Measurements from ENCODE around the gene ANKRD62.

ANKRD62 gene

DNA sequence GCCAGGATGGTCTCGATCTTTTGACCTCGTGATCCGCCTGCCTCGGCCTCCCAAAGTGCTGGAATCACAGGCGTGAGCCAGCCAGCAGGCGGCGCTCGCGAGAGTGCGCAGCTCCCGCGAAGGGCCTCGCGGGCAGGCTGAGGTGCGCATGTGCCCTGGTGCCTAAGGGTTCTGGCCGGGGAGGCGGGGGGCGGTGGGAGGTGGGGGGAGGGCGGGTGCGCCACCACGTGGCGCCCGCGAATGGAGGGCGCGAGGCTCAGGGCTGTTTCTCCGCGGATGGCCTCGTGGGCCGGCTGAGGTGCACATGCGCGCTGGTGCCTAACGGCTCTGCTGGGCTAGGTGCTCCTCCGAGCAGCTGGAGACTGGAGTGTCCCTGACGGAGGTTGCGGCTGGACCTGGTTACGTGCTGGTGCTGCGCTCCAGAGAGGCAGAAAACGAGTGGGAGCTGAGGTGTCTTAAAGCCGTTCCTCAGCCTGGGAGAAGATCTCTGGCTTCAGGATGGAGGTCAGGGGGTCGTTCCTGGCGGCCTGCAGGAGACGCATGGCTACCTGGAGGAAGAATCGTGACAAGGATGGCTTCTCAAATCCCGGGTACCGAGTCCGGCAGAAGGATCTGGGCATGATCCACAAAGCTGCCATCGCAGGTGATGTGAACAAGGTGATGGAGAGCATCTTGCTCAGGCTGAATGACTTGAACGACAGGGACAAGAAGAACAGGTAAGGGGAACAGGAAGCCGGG is at the start of gene ANKRD62:
Gene ANKRD62 (plus strand): TSS at position 324 of the 738 bp plus-strand sequence. CDS start 175 bp downstream, at position 499.
- DNase-seq (ENCODE audit: low read depth in 2 of 2): no peak

DNA sequence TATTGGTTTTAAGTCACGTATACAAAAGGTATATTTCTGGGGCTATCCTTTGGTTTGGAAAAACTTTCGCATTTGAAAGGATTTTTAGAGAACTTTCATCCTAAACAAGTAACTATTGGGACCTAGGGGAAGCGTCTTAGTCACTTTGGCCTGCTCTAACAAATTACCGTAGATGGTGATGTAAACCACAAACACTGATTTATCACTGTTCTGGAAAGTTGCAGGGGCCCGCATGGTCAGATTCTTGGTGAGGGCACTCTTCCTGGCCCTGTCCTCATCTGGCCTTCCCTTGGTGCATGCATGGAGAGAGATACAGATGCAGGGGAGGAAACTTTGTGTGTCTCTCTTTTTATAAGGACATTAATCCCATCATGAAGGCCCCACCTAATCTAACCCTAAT is 49.1 kb upstream of the ANKRD62 start:
- no peak for DNase-seq (ENCODE audit: low read depth in 2 of 2)

DNA sequence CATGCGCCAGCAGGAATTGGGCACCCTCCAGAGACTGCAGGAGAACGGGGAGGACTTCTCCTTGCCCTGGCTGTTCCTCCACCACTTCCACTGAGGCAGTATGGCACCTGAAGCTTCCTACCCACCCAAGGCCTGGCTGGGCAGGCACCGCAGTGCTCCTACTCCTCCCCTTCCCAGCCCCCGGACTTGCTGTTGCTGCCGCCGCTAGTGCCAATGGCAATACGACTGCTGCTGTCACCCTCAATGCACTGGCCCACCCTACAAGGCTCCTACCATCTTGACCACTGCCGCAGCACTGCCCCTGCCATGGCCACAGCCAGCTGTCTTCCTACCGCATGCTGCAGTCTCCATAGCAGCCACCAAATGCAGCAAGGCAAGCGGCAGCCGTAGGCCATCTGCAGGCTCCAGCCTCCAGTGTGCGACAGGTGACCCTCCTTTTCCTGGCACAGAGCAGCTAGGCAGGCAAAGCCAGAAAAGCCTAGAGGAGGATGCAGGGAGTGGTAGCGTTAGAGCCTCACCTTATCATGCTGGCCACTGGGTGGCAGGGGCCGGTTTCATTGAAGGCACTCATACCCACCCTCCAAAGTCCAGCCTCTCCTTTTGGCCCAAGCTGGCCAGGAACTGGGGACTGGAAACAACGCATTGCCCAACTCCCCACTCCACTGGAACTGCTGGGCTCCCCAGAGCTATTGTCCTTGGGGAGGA is 47.4 kb upstream of the ANKRD62 start:
- no peak for DNase-seq (ENCODE audit: low read depth in 2 of 2)

DNA sequence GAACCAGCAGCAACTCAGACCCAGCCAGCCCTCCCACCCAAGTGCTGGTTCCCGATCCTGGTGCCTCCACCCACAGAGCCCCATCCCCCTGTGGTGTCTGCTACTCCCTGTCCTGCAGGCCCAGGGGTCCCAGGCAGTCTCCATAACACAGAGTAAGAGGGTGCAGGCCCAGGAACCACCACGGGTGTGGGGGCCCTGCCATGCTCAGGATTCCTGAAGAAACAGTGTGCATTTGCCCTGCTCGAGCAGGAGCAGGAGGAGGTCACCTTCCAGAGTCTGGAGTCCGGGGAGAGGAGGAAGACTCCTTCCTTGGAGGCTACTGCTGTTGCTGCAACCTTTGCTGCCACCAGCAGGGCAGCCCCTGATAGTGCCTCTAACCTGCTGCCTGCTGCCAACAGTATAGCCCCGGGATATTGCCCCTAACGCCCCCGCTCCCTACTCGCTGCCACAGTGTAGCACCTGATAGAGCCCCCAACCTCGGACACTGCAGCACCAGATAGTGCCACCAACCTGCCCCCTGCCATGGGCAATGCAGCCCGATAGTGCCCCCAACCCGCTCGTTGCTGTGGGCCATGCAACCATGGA is 46.8 kb upstream of the ANKRD62 start:
- DNase-seq (ENCODE audit: low read depth in 2 of 2): no peak

DNA sequence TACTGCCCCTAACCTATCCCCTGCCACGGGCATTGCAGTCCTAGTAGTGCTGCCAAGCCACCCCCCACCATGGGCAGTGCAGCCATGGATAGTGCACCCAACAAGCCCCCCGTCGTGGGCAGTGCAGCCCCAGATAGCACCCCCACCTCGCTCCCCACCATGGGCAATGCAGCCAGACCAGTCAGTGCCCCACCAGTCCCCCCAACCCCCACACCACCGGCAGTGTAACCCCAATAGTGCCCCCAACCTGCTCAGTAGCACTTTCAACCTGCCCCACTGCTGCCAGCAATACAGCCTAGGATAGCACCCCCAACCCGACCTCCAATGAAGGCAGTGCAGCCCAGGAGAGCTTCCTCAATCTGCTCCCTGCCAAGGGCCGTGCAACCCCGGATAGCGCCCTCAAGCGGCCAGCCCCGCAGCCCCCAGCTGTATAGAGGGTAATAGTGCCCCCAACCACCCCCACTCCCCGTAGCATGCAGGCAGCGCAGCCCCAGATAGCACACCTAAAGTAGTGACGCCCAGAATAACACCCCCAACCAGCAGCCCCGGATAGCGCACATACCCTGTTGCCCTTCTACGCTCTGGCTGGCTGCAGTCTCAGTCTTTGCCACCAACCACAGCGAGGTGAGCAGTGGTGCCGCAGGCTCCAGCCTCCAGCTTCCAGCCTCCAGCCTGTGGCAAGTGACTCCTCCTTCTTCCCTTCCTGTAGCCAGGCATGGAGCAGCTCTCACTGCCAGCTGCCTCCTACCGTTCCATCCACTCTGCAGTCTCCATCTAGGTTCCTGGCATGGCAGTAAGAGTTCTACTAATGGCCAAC is 45.4 kb upstream of the ANKRD62 start:
- DNase-seq (ENCODE audit: low read depth in 2 of 2): no peak

DNA sequence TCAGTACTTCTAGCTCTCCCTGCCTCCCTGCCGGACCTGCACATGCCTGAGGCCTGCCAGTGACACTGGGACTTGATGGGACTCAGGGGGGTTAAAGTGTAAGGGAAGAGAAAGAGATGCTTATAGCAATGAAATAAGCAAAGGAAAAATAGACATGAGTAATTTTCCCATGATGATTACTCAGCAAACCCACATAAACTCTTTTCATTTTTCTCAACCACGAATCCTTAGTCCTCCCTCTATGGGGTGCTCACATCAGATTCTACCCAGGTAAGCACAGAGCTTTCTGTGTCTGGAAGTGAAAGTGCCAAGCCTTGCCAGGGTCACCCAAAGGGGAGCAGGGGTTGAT is 44.8 kb upstream of the ANKRD62 start:
- no peak for DNase-seq (ENCODE audit: low read depth in 2 of 2)

DNA sequence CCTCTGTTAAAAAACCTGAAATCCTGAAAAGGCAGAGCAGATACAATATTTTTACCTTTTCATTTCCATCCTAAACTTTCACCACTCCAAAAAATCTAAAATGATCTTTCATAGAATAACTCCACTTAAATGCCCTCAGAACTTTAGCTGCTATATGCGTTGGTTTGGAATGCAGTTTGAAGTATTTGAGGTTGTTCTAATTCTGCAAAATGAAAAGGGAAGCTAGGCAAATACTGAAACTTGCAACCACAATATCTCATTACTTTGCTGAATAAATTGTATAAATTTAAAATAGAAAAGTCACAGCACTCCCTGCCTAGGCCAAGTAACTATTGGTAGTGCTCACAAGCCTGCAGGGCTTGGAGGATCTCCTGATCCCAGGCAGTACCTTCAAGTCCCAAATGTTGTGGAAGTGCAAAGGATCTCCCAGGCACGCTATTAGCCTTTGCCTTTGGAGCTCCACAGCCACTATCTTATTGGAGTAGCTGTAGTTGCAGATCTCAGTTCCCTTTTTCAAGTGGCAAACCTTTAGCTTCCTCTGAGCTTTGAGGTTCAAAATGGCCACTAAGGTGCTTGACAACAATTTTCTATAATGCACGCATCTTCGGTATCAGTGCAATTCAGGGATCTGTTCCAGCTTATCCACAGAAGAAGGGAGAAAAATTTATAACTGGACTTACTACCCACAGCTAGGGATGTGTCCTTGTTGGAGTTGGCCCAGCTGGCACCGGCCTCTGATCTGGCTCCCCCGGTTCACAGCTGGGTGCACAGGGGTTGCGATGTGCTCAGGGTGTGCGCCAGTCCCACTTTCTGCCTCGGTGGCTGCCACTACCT is 43.4 kb upstream of the ANKRD62 start:
- DNase-seq (ENCODE audit: low read depth in 2 of 2): no peak

DNA sequence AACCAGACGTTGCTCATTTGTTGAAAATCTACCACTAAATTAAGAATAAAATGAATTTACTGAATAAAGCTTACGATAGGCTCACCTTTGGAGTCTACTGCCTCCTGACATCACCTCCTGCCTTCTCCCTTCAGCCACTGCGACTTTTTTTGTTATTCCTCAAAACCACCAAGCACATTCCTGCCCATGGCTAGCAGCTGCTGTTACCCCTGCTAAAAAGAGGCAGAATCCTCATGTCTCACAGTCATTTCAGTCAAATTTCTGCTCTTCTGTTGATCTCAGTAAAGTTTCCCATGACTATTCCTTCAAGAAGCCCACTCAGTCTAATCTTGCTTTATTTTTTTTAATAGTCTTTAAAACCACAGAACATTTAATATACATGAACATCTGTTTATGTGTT is 40.8 kb upstream of the ANKRD62 start:
- DNase-seq (ENCODE audit: low read depth in 2 of 2): no peak

DNA sequence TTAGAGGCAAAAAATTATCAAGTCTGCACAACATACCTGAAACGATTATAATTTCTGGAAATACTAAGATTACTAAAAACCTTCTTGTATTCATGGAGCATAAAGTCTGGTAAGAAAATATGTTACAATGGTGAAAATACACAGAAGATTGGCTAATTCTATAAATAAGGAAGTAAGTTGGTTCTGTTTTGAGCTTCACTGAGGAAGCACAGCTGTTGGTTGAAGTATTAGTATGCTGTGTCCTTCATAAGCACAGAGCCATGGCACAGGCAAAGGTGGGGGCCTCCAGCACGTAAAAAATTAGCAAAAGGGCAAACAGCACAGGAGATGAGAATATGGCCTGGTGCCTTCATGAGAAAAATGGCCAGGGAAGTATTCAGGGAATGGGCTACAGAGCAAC is 40.4 kb upstream of the ANKRD62 start:
- DNase-seq (ENCODE audit: low read depth in 2 of 2): no peak

DNA sequence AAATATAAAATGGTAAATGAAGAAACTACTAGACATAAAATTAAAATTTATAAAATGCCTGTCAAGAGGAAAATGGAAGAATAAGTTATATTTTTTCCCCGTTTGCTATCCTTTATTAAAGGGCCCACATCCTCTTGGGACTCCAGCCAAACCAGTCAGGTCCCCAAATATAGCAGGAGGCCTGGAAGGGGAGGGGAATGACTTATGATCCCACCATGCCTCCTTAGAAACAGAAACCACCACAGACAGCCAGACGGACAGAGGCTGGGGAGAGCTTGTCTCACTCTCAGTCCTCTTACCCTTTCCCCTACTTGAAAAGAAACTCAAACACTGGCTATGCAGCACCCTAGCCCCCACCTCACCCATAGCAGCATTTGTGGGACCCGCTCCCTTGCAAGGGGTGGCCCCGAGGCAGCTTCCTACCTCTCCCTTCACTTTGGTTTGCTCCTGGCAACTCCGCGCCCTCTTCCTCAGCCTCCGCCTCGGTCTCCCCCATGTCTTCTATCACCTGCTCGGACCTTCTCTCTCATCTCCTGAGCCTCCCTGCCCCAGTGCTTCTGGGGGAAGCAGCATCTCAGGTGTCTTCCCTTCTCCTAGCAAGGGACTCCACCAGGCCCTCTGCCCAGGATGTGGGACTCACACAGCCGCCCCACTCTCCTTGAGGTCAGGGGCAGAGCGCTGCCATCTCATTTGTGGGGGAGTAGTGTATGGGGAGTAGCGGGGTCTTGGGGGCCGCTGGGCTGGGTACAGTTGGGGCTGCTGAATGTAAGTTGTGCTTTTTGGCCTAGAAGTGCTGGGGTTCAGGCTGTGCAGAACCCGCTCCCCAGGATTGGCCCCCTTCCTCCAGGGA is 37.4 kb upstream of the ANKRD62 start:
- DNase-seq (ENCODE audit: low read depth in 2 of 2): no peak

DNA sequence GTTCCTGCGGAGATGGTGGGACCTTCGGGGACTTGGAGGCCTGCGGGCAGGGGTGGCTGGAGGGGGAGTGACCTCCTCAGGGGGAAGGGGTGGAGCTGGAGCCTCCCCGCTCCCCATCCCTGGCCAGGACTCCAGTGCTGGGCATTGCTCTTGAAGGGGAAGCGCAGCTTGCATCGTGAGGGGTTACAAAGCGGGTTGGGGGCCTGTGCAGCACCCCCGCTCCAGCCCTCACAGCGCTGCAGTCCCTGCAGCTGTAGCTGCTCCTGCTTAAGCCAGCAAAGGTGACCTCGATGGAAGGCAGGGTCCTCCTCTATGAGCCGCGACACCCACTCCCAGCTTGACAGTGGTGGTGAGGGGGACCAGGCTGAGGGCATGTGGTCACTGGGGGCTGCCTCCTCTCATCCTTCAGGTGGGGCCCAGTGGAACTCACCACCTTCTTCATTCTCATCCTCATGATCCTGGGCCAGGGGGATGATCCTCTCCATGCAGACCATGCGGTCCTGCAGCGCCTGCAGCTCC is 36.7 kb upstream of the ANKRD62 start:
- DNase-seq (ENCODE audit: low read depth in 2 of 2): no peak

DNA sequence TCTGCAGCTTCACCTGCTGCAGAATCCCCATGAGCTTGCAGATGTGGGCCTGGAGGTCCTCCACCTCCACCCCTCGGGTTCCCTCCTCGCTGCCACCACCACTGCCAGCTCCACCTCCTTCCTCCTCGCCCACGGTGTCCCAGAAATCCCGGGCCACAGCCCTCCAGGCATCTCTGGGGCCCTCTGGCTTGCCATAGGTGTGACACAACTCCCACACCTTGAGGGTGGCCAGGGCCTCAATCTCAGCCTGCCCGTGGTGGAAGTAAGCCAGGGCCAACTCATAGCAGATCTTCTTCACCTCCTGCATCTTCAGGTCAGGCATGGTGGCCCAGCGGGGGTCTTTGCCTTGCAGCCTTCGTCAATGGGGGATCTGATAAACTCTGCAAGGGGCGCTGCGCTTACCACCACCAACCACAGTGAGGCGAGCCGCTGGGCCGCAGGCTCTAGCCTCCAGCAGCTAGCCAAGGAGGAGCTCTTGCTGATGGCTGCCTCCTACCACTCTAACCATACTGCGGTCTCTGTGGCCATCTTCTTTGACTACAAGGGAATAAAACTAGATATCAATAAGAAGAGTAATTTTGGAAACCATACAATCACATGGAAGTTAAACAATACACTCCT is 36.1 kb upstream of the ANKRD62 start:
- no peak for DNase-seq (ENCODE audit: low read depth in 2 of 2)

DNA sequence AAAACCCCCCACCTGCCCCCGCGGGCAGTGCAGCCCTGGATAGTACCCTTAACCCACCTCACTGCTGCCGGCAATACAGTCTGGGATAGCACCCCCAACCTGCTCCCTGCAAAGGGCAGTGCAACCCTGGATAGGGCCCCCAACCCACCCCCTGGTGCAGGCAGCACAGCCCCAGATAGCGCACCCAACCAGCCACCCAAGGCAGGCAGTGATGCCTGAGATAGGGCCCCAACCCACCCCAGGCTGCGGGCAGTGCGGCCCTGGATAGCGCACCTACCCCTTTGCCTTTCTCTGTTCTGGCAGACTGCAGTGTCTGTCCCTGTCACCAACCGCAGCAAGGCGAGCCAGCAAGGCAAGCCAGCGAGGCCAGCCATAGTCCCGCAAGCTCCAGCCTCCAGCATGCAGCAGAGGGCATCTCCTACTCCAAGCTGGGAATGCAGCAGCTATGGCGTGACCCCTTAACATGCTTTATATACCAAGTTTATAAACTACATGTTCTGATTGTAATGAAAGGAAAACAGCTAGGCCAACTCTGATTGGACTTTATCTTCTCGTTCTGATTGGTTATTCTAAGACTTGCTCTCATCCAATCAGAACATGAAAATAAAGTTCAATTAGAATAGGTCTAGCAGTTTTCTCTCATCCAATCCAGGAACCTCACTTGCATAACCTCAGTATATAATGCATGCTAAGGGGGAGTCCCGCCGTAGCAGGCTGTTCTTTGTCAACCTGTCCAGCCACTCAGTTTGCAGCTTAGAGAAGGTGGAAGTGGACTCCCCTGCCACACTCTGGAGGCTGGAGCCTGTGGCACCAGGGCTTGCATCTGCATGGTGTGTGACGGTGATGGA is 34.1 kb upstream of the ANKRD62 start:
- DNase-seq (ENCODE audit: low read depth in 2 of 2): no peak

DNA sequence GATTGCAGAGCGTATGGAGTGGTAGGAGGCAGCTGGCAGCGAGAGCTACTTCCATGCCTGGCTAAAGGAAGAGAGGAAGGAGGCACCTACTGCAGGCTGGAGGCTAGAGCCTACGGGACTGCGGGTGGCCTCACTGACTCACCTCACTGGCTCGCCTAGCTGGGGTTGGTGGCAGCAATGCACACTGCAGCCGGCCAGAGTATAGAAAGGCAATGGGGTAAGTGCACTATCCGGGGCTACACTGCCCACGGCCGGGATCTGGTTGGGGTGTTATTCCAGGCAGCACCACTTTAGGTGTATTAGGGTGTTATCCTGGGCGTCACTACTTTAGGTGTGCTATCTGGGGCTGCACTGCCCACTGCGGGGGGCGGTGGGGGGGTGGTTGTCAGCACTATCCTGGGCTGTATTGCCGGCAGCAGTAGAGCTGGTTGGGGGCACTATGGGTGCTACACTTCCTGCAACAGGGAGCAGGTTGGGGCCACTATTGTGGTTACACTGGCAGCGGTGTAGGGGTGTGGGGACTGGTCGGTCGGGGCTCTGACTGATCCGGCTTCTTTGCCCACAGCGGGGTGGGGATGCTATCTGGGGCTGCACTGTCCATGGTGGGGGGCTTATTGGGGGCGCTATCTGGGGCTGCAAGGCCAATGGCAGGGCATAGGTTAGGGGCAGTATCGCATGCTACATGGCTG is 33.3 kb upstream of the ANKRD62 start:
- no peak for DNase-seq (ENCODE audit: low read depth in 2 of 2)

DNA sequence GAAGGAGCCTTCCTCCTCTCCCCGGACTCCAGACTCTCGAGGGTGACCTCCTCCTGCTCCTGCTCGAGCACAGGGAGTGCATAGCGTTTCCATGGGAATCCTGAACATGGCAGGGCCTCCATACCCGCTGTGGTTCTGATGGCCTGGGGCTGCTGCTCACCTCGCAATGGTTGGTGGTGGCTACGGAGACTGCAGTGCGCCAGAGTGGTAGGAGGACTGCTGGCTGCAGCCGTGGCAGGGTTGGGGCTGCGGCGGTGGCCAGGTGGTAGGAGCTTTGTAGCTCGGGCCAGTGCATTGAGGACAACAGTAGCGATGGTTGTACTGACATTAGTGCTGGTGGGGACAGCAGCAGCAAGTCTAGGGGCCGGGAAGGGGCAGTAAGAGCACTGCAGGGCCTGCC is 32.0 kb upstream of the ANKRD62 start:
- DNase-seq (ENCODE audit: low read depth in 2 of 2): no peak

DNA sequence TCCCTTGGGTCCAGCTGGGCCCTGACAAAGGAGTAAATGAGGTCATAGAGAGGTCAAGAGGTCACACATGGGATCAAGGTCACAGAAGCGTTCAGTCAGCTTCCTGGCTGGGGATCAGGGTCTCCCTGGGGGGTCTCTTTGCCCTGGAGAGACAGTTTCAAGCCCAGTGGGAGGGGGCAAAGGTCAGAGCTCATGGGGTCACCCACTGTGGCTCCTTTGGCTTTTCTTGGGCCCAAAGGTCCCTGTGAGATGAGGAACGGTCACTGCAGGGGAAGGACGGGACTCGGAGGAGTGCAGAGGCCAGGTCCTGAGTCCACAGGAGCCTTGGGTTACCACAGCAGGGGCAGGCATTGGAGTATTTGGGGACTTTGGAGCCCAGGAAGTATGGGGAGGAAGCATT is 30.7 kb upstream of the ANKRD62 start:
- no peak for DNase-seq (ENCODE audit: low read depth in 2 of 2)

DNA sequence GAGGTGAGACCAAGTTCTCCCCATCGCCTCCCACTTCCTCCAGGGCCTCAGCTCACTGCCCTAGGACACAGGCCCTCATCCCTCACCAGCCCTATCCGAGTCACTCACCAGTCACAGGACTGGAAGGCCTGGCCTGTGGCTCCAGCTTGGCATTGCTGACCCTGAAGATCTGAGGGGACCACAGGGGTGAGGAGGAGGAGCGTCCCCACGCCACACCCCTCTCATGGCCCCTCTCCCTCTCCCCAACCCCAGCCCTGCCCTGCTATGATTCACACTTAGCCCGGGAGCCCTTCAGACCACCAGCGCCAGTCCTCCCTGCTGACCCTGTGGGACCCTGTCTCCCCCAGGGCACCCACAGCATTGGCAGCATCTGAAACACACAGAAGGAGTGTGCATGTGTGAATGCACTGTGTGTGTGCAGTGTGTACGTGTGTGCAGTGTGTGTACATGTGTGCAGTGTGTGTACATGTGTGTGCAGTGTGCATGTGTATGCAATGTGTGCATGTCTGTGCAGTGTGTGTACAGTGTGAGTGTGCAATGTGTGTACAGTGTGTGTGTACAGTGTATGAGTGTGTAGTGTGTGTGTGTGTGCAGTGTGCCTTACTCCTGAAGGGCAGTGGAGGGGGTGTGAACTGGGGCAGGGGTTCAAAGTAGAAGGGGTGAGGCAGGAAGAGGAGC is 29.4 kb upstream of the ANKRD62 start:
- DNase-seq (ENCODE audit: low read depth in 2 of 2): no peak

DNA sequence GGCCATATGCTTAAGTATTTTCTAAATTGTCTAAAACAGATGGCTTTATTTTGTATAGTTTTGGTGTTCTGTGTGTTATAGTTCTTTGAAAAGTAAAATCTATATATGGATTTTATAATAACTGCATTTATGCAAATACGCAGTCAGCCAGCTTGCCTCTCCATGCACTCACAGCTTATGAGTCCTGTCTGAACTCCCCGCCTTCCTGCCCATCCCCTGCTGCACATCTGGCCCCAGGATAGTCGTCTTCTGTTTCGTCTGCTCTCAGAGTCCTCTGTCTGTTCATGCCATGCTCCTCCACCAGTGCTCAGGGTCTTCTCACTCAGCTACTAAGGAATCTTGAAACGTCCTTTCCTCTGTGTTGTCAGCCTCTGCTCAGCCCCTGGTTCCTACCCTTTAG is 28.2 kb upstream of the ANKRD62 start:
- no peak for DNase-seq (ENCODE audit: low read depth in 2 of 2)

All from stimulated activated CD8-positive, alpha-beta memory T cell treated with anti-CD3 and anti-CD28 coated beads, Interleukin-15, amount 100 ng/mL, for 48 hours (primary cell).